WTC11 (cell line): ENCODE measurements around the gene SAC3D1. TPM values are rescaled to one million over a fixed set of nuclear protein-coding genes. Genes with fewer than 3 reads are reported as not detected.

Source experiments
- EMX1 ChIP-seq: fragments of 250-450 bp; sonication (Bioruptor Pico); IDR thresholded peaks from 2 replicates; pipeline ENCODE4 v1.8.0; 2021; ENCODE audit warnings: mild to moderate bottlenecking
- ESRRA ChIP-seq: sonication (generic); formaldehyde crosslinking; IDR thresholded peaks from 2 replicates; pipeline ENCODE4 v1.8.1; 2022; ENCODE audit warnings: mild to moderate bottlenecking, missing genetic modification reagents, borderline replicate concordance
- FOXJ3 ChIP-seq: sonication (generic); formaldehyde crosslinking; IDR thresholded peaks from 2 replicates; pipeline ENCODE4 v1.9.0; 2021; ENCODE audit warnings: missing genetic modification reagents, mild to moderate bottlenecking, borderline replicate concordance
- GABPB1 ChIP-seq: sonication (generic); formaldehyde crosslinking; IDR thresholded peaks from 2 replicates; pipeline ENCODE4 v1.8.1; 2023; ENCODE audit warnings: mild to moderate bottlenecking, missing genetic modification reagents
- JAZF1 ChIP-seq: fragments of 250-450 bp; sonication (Bioruptor Pico); IDR thresholded peaks from 2 replicates; pipeline ENCODE4 v1.9.0; 2021; ENCODE audit warnings: moderate library complexity, mild to moderate bottlenecking, inconsistent platforms
- NFATC4 ChIP-seq: fragments of 250-450 bp; sonication (Bioruptor Pico); IDR thresholded peaks from 2 replicates; pipeline ENCODE4 v1.9.0; 2021; ENCODE audit warnings: mild to moderate bottlenecking
- NR3C1 ChIP-seq: sonication (generic); formaldehyde crosslinking; conservative IDR thresholded peaks from 2 replicates; pipeline ENCODE4 v1.8.1; 2023; ENCODE audit warnings: low read depth, mild to moderate bottlenecking, missing genetic modification reagents
- OVOL2 ChIP-seq: fragments of 250-450 bp; sonication (Bioruptor Pico); IDR thresholded peaks from 2 replicates; pipeline ENCODE4 v1.9.0; 2021; ENCODE audit warnings: mild to moderate bottlenecking, borderline replicate concordance
- SMAD3 ChIP-seq: sonication (generic); formaldehyde crosslinking; IDR thresholded peaks from 2 replicates; pipeline ENCODE4 v1.8.0; 2022; ENCODE audit warnings: missing genetic modification reagents, mild to moderate bottlenecking, borderline replicate concordance
- SP1 ChIP-seq: sonication (generic); formaldehyde crosslinking; conservative IDR thresholded peaks from 2 replicates; pipeline ENCODE4 v1.8.1; 2022; ENCODE audit warnings: missing genetic modification reagents
- ZBTB21 ChIP-seq: sonication (generic); formaldehyde crosslinking; IDR thresholded peaks from 2 replicates; pipeline ENCODE4 v1.8.1; 2023; ENCODE audit warnings: mild to moderate bottlenecking, missing genetic modification reagents, borderline replicate concordance
- ZNF232 ChIP-seq: sonication (generic); formaldehyde crosslinking; IDR thresholded peaks from 2 replicates; pipeline ENCODE4 v1.8.0; 2022; ENCODE audit warnings: mild to moderate bottlenecking, missing genetic modification reagents
- ZNF317 ChIP-seq: sonication (generic); formaldehyde crosslinking; IDR thresholded peaks from 2 replicates; pipeline ENCODE4 v1.8.1; 2023; ENCODE audit warnings: low read depth, mild to moderate bottlenecking, moderate library complexity, missing genetic modification reagents, borderline replicate concordance
- ZNF532 ChIP-seq: fragments of 250-450 bp; sonication (Bioruptor Pico); IDR thresholded peaks from 2 replicates; pipeline ENCODE4 v1.9.0; 2021; ENCODE audit warnings: mild to moderate bottlenecking, borderline replicate concordance
- ZNF671 ChIP-seq: fragments of 250-450 bp; sonication (Bioruptor Pico); IDR thresholded peaks from 2 replicates; pipeline ENCODE4 v1.8.0; 2021; ENCODE audit warnings: mild to moderate bottlenecking
- ZSCAN18 ChIP-seq: fragments of 250-450 bp; sonication (Bioruptor Pico); IDR thresholded peaks from 2 replicates; pipeline ENCODE4 v2.1.2; 2022; ENCODE audit warnings: mild to moderate bottlenecking, moderate library complexity
- total RNA-seq: library from RNA; stranded (reverse); gene quantifications from 3 replicates; pipeline ENCODE4 v1.2.3, GENCODE V29; 2021
- TF ChIP-seq, protein P1 (sequence below): sonication (generic); formaldehyde crosslinking; IDR thresholded peaks from 2 replicates; pipeline ENCODE4 v1.8.0; 2022; ENCODE audit warnings: mild to moderate bottlenecking, missing genetic modification reagents
- TF ChIP-seq, protein P2 (sequence below): sonication (generic); formaldehyde crosslinking; IDR thresholded peaks from 2 replicates; pipeline ENCODE4 v1.8.0; 2023; ENCODE audit warnings: missing genetic modification reagents, mild to moderate bottlenecking, borderline replicate concordance
- TF ChIP-seq, protein P3 (sequence below): sonication (generic); formaldehyde crosslinking; IDR thresholded peaks from 2 replicates; pipeline ENCODE4 v1.8.0; 2023; ENCODE audit warnings: missing genetic modification reagents
- TF ChIP-seq, protein P4 (sequence below): fragments of 250-450 bp; sonication (Bioruptor Pico); conservative IDR thresholded peaks from 2 replicates; pipeline ENCODE4 v1.9.0; 2021; ENCODE audit warnings: mild to moderate bottlenecking
- TF ChIP-seq, protein P5 (sequence below): sonication (generic); formaldehyde crosslinking; IDR thresholded peaks from 2 replicates; pipeline ENCODE4 v1.8.1; 2022; ENCODE audit warnings: low read depth, mild to moderate bottlenecking, moderate library complexity, missing genetic modification reagents, borderline replicate concordance

The SAC3D1 gene
- total RNA-seq, 1 experiment from 2014 or later: 26.2 TPM

DNA sequence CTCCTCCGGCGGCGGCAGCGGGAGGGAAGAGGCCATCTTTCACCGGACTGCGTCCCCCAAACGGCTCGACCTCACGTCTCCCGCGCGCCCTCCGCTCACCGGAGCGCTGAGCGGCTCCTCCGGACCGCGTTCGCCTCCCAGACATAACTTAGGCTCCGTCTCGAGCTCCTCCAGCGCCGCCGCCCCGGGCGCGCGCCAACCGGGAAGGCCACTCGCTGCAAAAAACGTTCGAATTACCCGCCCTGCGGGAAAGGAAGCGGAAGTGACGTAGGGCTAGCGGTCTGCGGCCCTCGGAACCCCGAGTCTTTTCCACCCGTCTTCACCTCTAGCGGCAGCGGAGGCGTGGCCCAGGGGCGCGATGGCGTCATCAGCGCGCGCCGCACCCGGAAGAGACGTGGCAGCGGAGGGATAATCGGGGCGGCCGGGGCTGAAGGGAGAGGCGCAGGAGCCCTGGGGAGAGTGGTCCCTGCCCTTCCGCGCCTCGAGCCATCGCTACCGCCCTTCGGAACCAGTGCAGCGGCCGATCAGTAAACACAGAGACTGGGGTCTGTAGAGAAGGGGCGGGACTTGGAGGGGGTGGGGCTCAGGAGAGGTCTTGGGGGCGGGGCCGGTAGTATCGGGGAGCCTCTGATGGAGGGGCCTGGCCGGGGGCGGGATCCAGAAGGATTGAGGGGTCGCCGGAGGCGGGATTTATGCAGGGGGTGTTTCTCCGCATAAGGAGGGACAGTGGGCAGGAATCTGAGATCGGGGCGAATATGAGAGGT is 43.0 kb downstream of the SAC3D1 start, which contains the start of the genes CDCA5 and ZFPL1 (continued):
- TF ChIP-seq, protein P1, sequence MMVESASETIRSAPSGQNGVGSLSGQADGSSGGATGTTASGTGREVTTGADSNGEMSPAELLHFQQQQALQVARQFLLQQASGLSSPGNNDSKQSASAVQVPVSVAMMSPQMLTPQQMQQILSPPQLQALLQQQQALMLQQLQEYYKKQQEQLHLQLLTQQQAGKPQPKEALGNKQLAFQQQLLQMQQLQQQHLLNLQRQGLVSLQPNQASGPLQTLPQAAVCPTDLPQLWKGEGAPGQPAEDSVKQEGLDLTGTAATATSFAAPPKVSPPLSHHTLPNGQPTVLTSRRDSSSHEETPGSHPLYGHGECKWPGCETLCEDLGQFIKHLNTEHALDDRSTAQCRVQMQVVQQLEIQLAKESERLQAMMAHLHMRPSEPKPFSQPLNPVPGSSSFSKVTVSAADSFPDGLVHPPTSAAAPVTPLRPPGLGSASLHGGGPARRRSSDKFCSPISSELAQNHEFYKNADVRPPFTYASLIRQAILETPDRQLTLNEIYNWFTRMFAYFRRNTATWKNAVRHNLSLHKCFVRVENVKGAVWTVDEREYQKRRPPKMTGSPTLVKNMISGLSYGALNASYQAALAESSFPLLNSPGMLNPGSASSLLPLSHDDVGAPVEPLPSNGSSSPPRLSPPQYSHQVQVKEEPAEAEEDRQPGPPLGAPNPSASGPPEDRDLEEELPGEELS: 0 out of 2 replicates have a peak, but pooled peaks have one; percentile 11
- TF ChIP-seq GABPB1 (CRISPR knock-in tag): peak; percentile 80
- no peak for TF ChIP-seq ZNF317
- no peak for TF ChIP-seq JAZF1 (CRISPR knock-in tag)
- TF ChIP-seq OVOL2 (CRISPR knock-in tag): no peak
- no peak for TF ChIP-seq EMX1 (CRISPR knock-in tag)
- no peak for TF ChIP-seq SMAD3 (CRISPR knock-in tag)
- TF ChIP-seq ZNF532 (CRISPR knock-in tag): no peak
- TF ChIP-seq, protein P2, sequence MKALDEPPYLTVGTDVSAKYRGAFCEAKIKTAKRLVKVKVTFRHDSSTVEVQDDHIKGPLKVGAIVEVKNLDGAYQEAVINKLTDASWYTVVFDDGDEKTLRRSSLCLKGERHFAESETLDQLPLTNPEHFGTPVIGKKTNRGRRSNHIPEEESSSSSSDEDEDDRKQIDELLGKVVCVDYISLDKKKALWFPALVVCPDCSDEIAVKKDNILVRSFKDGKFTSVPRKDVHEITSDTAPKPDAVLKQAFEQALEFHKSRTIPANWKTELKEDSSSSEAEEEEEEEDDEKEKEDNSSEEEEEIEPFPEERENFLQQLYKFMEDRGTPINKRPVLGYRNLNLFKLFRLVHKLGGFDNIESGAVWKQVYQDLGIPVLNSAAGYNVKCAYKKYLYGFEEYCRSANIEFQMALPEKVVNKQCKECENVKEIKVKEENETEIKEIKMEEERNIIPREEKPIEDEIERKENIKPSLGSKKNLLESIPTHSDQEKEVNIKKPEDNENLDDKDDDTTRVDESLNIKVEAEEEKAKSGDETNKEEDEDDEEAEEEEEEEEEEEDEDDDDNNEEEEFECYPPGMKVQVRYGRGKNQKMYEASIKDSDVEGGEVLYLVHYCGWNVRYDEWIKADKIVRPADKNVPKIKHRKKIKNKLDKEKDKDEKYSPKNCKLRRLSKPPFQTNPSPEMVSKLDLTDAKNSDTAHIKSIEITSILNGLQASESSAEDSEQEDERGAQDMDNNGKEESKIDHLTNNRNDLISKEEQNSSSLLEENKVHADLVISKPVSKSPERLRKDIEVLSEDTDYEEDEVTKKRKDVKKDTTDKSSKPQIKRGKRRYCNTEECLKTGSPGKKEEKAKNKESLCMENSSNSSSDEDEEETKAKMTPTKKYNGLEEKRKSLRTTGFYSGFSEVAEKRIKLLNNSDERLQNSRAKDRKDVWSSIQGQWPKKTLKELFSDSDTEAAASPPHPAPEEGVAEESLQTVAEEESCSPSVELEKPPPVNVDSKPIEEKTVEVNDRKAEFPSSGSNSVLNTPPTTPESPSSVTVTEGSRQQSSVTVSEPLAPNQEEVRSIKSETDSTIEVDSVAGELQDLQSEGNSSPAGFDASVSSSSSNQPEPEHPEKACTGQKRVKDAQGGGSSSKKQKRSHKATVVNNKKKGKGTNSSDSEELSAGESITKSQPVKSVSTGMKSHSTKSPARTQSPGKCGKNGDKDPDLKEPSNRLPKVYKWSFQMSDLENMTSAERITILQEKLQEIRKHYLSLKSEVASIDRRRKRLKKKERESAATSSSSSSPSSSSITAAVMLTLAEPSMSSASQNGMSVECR (CRISPR knock-in tag): peak; percentile 94
- no peak for TF ChIP-seq ZSCAN18
- TF ChIP-seq ZNF232 (CRISPR knock-in tag): 0 out of 2 replicates have a peak, but pooled peaks have one; percentile 18
- TF ChIP-seq, protein P3, sequence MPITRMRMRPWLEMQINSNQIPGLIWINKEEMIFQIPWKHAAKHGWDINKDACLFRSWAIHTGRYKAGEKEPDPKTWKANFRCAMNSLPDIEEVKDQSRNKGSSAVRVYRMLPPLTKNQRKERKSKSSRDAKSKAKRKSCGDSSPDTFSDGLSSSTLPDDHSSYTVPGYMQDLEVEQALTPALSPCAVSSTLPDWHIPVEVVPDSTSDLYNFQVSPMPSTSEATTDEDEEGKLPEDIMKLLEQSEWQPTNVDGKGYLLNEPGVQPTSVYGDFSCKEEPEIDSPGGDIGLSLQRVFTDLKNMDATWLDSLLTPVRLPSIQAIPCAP (CRISPR knock-in tag): no peak
- no peak for TF ChIP-seq ZBTB21 (CRISPR knock-in tag)
- TF ChIP-seq NR3C1 (CRISPR knock-in tag): no peak
- TF ChIP-seq, protein P4, sequence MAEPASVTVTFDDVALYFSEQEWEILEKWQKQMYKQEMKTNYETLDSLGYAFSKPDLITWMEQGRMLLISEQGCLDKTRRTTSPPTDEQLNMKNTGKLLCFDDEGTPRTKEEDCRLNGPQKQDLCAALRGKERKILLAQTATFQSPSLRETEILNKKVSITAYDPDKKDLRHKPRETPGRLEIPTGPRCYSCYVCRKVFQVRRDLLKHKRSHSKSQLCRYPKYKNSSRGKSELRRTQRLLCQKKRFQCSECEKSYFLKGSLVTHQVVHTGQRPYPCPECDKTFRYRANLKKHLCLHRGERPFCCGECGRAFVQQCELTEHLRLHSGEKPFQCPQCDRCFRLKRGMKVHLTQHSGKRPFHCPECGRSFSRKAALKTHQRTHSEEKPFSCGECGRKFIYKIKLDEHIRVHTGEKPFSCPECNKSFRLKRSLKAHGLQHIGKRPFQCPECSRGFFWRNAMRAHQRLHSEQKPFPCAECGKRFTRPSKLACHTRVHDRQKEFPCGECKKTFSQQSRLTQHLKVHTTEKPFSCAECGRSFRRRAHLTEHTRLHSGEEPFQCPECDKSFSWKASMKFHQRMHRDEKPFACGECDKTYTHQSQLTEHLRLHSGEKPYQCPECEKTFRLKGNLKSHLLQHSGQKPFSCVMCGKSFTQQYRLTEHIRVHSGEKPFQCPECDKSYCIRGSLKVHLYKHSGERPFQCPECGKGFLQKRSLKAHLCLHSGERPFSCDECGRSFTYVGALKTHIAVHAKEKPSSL (CRISPR knock-in tag): no peak
- TF ChIP-seq SP1 (CRISPR knock-in tag): peak; percentile 100
- TF ChIP-seq NFATC4 (CRISPR knock-in tag): no peak
- TF ChIP-seq FOXJ3 (CRISPR knock-in tag): no peak
- no peak for TF ChIP-seq ZNF671 (CRISPR knock-in tag)
- TF ChIP-seq, protein P5, sequence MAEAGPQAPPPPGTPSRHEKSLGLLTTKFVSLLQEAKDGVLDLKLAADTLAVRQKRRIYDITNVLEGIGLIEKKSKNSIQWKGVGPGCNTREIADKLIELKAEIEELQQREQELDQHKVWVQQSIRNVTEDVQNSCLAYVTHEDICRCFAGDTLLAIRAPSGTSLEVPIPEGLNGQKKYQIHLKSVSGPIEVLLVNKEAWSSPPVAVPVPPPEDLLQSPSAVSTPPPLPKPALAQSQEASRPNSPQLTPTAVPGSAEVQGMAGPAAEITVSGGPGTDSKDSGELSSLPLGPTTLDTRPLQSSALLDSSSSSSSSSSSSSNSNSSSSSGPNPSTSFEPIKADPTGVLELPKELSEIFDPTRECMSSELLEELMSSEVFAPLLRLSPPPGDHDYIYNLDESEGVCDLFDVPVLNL (CRISPR knock-in tag): peak; percentile 100
- TF ChIP-seq ESRRA (CRISPR knock-in tag): no peak
